B cell (primary cell): Measurements from ENCODE around the gene TSPAN32. TPM values are rescaled to one million over a fixed set of nuclear protein-coding genes. Genes with fewer than 3 reads are reported as not detected.

Experiments
- ATAC-seq: fragments of 200-7000 bp; cut with Tn5 transposase; one replicate; pipeline ENCODE4 v1.10.0; 2021; ENCODE audit warnings: low read depth, mild to moderate bottlenecking, moderate number of reproducible peaks, moderate library complexity
- CTCF ChIA-PET: fragments of 350-600 bp; sonication (Branson Sonifier 250); formaldehyde crosslinking; loops from one replicate; lab custom pipeline; 2021; ENCODE audit warnings: antibody characterized with exemption, inconsistent platforms; lab: Charles Lee
- POLR2A ChIA-PET: fragments of 350-600 bp; sonication (Branson Sonifier 250); formaldehyde crosslinking; loops from one replicate; lab custom pipeline; 2021; ENCODE audit warnings: antibody characterized with exemption; lab: Charles Lee
- DNase-seq: peaks from one replicate; pipeline ENCODE4 v3.0.0; 2013
- H2AFZ ChIP-seq: 2 replicates; pipeline ENCODE4 v1.6.1; 2012; ENCODE audit warnings: mild to moderate bottlenecking, low read depth, low read length; ENCODE audit not compliant: insufficient read depth, poor library complexity, severe bottlenecking
- H3K27ac ChIP-seq, 2 donors: 1 replicate in 1 of 2; 2 replicates in 1 of 2; pipeline ENCODE4 v1.5.1; 2012 to 2013; ENCODE audit warnings: low read length in 2 of 2, mild to moderate bottlenecking in 2 of 2, moderate library complexity in 1 of 2
- H3K27me3 ChIP-seq, 4 experiments: fragments of 200-600 bp in 1 of 4; sonication (generic) in 1 of 4; replicated peaks in 1 of 4; 1 replicate in 2 of 4; 2 replicates in 2 of 4; pipeline versions ENCODE4 v1.6.1 to v1.7.0; 2013 to 2016; ENCODE audit warnings: low read length in 3 of 4, mild to moderate bottlenecking in 2 of 4, mixed read lengths in 1 of 4, moderate library complexity in 1 of 4; ENCODE audit not compliant: insufficient read depth in 4 of 4, control insufficient read depth in 3 of 4; ENCODE audit errors: control extremely low read depth in 1 of 4
- H3K36me3 ChIP-seq, 2 experiments: replicated peaks in 1 of 2; 1 replicate in 1 of 2; 2 replicates in 1 of 2; pipeline versions ENCODE4 v1.6.1 to v1.7.1; 2013; ENCODE audit warnings: low read length in 1 of 2; ENCODE audit not compliant: insufficient read depth in 2 of 2, control insufficient read depth in 1 of 2; ENCODE audit errors: control extremely low read depth in 1 of 2, extremely low read depth in 1 of 2
- H3K4me1 ChIP-seq, 2 donors: fragments of 200-600 bp in 1 of 2; sonication (generic) in 1 of 2; 1 replicate in 1 of 2; 2 replicates in 1 of 2; pipeline versions ENCODE4 v1.5.1 to v1.6.1; 2013 to 2017; ENCODE audit warnings: low read length in 2 of 2; ENCODE audit not compliant: control insufficient read depth in 2 of 2, insufficient read depth in 2 of 2
- H3K4me2 ChIP-seq: replicated peaks from 2 replicates; pipeline ENCODE3; 2012; ENCODE audit warnings: mild to moderate bottlenecking, low read depth, low read length; ENCODE audit not compliant: poor library complexity, severe bottlenecking
- H3K4me3 ChIP-seq, 5 experiments: fragments of 200-600 bp in 1 of 5; sonication (generic) in 1 of 5; 1 replicate in 3 of 5; 2 replicates in 2 of 5; pipeline versions ENCODE4 v1.5.1 to v1.7.0; 2011 to 2016; ENCODE audit warnings: low read length in 4 of 5, mild to moderate bottlenecking in 4 of 5, low read depth in 2 of 5, control low read depth in 1 of 5, moderate library complexity in 1 of 5; ENCODE audit not compliant: insufficient read depth in 1 of 5; ENCODE audit errors: control extremely low read depth in 1 of 5, extremely low read depth in 1 of 5
- H3K79me2 ChIP-seq: fragments of 200-600 bp; sonication (generic); one replicate; pipeline ENCODE4 v1.6.0; 2016; ENCODE audit warnings: low read length; ENCODE audit not compliant: control insufficient read depth, insufficient read depth
- H3K9ac ChIP-seq: fragments of 200-600 bp; sonication (generic); 2 replicates; pipeline ENCODE4 v1.6.1; 2017; ENCODE audit warnings: mild to moderate bottlenecking, low read length, moderate library complexity
- H3K9me3 ChIP-seq, 3 donors: one replicate each; pipeline versions ENCODE4 v1.6.1 to v1.7.1; 2013; ENCODE audit warnings: low read length in 2 of 3; ENCODE audit not compliant: control insufficient read depth in 2 of 3, insufficient read depth in 1 of 3; ENCODE audit errors: control extremely low read depth in 1 of 3
- H4K20me1 ChIP-seq: 2 replicates; pipeline ENCODE4 v1.6.0; 2012; ENCODE audit warnings: mild to moderate bottlenecking, low read length; ENCODE audit not compliant: insufficient read depth, control insufficient read depth, poor library complexity, severe bottlenecking
- H3K27ac Mint-ChIP-seq: one replicate; pipeline ENCODE4 v1.8.0; 2021; ENCODE audit warnings: mixed read lengths
- H3K27me3 Mint-ChIP-seq: one replicate; pipeline ENCODE4 v1.8.0; 2021; ENCODE audit warnings: mixed read lengths
- H3K4me1 Mint-ChIP-seq: one replicate; pipeline ENCODE4 v1.8.0; 2021; ENCODE audit warnings: mixed read lengths
- H3K4me3 Mint-ChIP-seq: one replicate; pipeline ENCODE4 v1.8.0; 2021; ENCODE audit warnings: mixed read lengths
- H3K9me3 Mint-ChIP-seq: one replicate; pipeline ENCODE4 v1.8.0; 2022; ENCODE audit warnings: mixed read lengths; ENCODE audit not compliant: insufficient read depth
- EZH2 ChIP-seq: IDR thresholded peaks from 2 replicates; pipeline ENCODE4 v1.6.1; 2012; ENCODE audit warnings: borderline replicate concordance, low read depth, mild to moderate bottlenecking, moderate library complexity, low read length; ENCODE audit not compliant: insufficient read depth, poor library complexity, severe bottlenecking
- WGBS: methylation state at CpG from one replicate; pipeline ENCODE4 v1.1.5; 2013; ENCODE audit warnings: missing lambda C conversion rate; ENCODE audit not compliant: insufficient coverage; 5-methylcytosine and 5-hydroxymethylcytosine counted together
- intact Hi-C: fragments of 100-400 bp; cut with micrococcal nuclease; formaldehyde crosslinking; loops from one replicate; pipeline ENCODE4 v1.10.0; 2022
- polyA plus RNA-seq: library from polyadenylated mRNA; depleted of rRNA; stranded (reverse); fragments of >200 nt; gene quantifications from 2 replicates; pipeline ENCODE4 v1.2.3, GENCODE V29; 2012
- total RNA-seq, 2 donors: library from RNA; stranded (reverse); fragments of 120-200 nt in 1 of 2; gene quantifications; 1 replicate in 1 of 2; 2 replicates in 1 of 2; pipeline versions ENCODE4 v1.2.3 to v1.2.4, GENCODE V29; 2013 to 2022
- TF ChIP-seq, protein P1 (sequence below): fragments of 200-600 bp; IDR thresholded peaks from one replicate; pipeline ENCODE4 v1.8.0; 2022; ENCODE audit warnings: antibody characterized with exemption, mild to moderate bottlenecking

Gene TSPAN32
- total and polyA plus RNA-seq, 2 donors (not counting 1 experiment from before 2014, with no cell fraction given): 22.2 to 75.9 TPM

DNA sequence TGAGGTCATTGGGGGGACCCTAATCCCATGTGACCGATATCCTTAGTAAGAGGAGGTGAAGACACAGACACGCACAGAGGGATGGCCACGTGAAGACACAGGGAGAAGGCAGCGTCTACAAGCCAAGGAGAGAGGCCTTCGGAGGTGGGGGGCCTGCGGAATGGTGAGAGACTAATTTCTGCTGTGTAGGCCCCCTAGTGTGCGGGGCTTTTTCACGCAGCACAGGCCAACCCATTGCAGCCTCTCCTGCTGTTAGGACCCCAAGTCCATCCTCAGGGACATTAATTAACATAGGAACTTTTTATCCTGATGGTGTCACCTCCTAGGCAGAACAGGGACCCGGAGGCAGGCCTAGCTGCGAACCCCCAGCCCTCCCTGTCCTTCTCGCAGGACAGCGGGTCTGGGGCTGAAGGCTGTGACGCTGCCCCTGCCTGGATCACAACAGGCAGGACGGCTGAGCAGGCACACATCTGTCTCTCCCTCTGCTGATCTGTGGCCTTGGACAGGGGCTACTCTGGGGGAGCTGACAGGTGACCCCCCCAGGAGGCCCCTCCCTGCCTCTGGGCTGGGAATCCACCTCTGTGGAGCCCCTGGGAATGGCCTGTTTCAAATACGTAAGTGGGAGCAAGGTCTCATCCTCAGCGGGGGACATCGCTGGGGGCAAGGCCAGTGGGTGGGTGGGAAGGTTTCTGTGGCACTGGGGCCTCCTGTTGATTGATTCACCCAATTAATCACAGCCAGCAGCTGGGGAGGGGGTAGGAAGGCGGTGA is 39.3 kb upstream of the TSPAN32 start:
- Mint-ChIP-seq H3K9me3 (no peaks in the 10 kb centered on the region), H3K4me3 (no peak overlapping the region), H3K27ac (no peak overlapping the region), H3K27me3 (no peaks in the 10 kb centered on the region), H3K4me1 (peaks cover 22% of the 10 kb centered on the region)
- H3K9ac ChIP-seq: no peak overlapping the region
- CTCF ChIA-PET: no interaction called here
- H3K4me2 ChIP-seq: no peak overlapping the region
- peaks cover 0 to 8% (median 0%) of the 10 kb centered on the region in 3 donors for H3K9me3 ChIP-seq
- H2AFZ ChIP-seq: no peak overlapping the region
- intact Hi-C loops: no loop called here
- no peaks in the 10 kb centered on the region for H3K79me2 ChIP-seq
- POLR2A ChIA-PET: no interaction called here
- H4K20me1 ChIP-seq: no peaks in the 10 kb centered on the region
- TF ChIP-seq, protein P1, sequence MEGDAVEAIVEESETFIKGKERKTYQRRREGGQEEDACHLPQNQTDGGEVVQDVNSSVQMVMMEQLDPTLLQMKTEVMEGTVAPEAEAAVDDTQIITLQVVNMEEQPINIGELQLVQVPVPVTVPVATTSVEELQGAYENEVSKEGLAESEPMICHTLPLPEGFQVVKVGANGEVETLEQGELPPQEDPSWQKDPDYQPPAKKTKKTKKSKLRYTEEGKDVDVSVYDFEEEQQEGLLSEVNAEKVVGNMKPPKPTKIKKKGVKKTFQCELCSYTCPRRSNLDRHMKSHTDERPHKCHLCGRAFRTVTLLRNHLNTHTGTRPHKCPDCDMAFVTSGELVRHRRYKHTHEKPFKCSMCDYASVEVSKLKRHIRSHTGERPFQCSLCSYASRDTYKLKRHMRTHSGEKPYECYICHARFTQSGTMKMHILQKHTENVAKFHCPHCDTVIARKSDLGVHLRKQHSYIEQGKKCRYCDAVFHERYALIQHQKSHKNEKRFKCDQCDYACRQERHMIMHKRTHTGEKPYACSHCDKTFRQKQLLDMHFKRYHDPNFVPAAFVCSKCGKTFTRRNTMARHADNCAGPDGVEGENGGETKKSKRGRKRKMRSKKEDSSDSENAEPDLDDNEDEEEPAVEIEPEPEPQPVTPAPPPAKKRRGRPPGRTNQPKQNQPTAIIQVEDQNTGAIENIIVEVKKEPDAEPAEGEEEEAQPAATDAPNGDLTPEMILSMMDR: no peak
- no peak for TF ChIP-seq EZH2
- peaks cover 22 to 24% of the 10 kb centered on the region in 2 donors for H3K4me1 ChIP-seq
- 96% methylated on average over 12 of the region's 18 CpGs for WGBS
- DNase-seq (no peak), ATAC-seq (no peak)
- H3K27ac ChIP-seq: no peak overlapping the region
- H3K27me3 ChIP-seq: no peaks in the 10 kb centered on the region
- no peak overlapping the region for H3K4me3 ChIP-seq
- H3K36me3 ChIP-seq: no peaks in the 10 kb centered on the region

DNA sequence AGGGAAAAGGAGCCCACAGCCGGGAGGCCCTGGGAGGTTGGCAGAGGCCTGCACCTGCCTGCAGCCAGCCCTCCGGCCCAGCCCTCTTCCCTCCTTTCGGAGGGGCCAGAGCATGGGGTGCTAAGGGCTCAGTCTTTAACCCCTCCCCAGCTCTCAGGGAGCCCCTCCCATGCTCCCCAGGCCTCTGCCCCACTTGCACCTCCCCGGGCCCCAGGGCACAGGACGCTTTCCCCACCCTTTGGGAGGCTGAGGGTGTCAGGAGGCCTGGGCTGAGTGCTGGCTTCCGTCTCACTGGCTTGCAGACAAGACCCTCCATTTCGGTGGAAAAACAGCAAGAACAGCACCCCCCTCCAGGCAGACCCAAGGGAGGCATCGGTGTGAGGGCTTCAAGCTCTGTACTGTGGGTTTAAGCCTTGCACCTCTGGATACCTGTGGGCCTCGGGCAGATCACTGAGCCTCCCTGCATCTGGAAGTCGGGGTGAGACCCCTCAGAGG is 38.7 kb upstream of the TSPAN32 start:
- Histone ChIP-seq H2AFZ (no peak overlapping the region), H3K9me3 (peaks cover 0 to 9% (median 0%) of the 10 kb centered on the region in 3 donors), H3K79me2 (no peaks in the 10 kb centered on the region), H3K36me3 (no peaks in the 10 kb centered on the region), H4K20me1 (no peaks in the 10 kb centered on the region), H3K9ac (no peak overlapping the region), H3K27ac (no peak overlapping the region), H3K4me2 (no peak overlapping the region), H3K27me3 (no peaks in the 10 kb centered on the region), H3K4me1 (peaks cover 22 to 28% of the 10 kb centered on the region in 2 donors), H3K4me3 (no peak overlapping the region)
- 95% methylated on average over 7 of the region's 10 CpGs for WGBS
- Mint-ChIP-seq H3K27me3 (no peaks in the 10 kb centered on the region), H3K4me3 (no peak overlapping the region), H3K27ac (no peak overlapping the region), H3K4me1 (peaks cover 26% of the 10 kb centered on the region), H3K9me3 (no peaks in the 10 kb centered on the region)
- DNase-seq (no peak), ATAC-seq (no peak)
- TF ChIP-seq, protein P1: no peak
- TF ChIP-seq EZH2: no peak
- CTCF ChIA-PET: no interaction called here
- POLR2A ChIA-PET: no interaction called here
- intact Hi-C loops: no loop called here
